ENCODE data around the gene AAK1. TPM values are rescaled to one million over a fixed set of nuclear protein-coding genes. Genes with fewer than 3 reads are reported as not detected.

AAK1 gene
- total RNA-seq, 1 donor from 2014 or later: 76.2 TPM

GRCh38 chr2:69490486-69490885 is 153.1 kb downstream of the AAK1 start:
- DNase-seq (ENCODE audit: missing footprints) (no peak), ATAC-seq (no peak)
- intact Hi-C loops (cut with DNase I): no loop called here

GRCh38 chr2:69489793-69490192 is 153.7 kb downstream of the AAK1 start:
- intact Hi-C loops (cut with DNase I): no loop called here
- ATAC-seq (no peak), DNase-seq (ENCODE audit: missing footprints) (no peak)

GRCh38 chr2:69483696-69484095 is 159.8 kb downstream of the AAK1 start:
- ATAC-seq: no peak
- no peak for DNase-seq (ENCODE audit: missing footprints)
- intact Hi-C loops (cut with DNase I): no loop called here

- ATAC-seq (no peak), DNase-seq (ENCODE audit: missing footprints) (no peak)
- intact Hi-C loops (cut with DNase I): no loop called here
Measured at GRCh38 chr2:69483024-69483423, 160.5 kb downstream of the AAK1 start.

- ATAC-seq: no peak
- intact Hi-C loops (cut with DNase I): no loop called here
- DNase-seq (ENCODE audit: missing footprints): no peak
Measured at GRCh38 chr2:69482471-69482870, 161.1 kb downstream of the AAK1 start.

GRCh38 chr2:69481421-69481820 is 162.1 kb downstream of the AAK1 start:
- no peak for ATAC-seq
- DNase-seq (ENCODE audit: missing footprints): no peak
- intact Hi-C loops (cut with DNase I): no loop called here

- ATAC-seq (no peak), DNase-seq (ENCODE audit: missing footprints) (no peak)
- intact Hi-C loops (cut with DNase I): no loop called here
Measured at GRCh38 chr2:69477627-69478026, 165.9 kb downstream of the AAK1 start.

GRCh38 chr2:69474688-69475087 is 168.9 kb downstream of the AAK1 start:
- ATAC-seq: no peak
- intact Hi-C loops (cut with DNase I): no loop called here
- DNase-seq (ENCODE audit: missing footprints): no peak

GRCh38 chr2:69471793-69472192 is 171.7 kb downstream of the AAK1 start:
- intact Hi-C loops (cut with DNase I): no loop called here

GRCh38 chr2:69470911-69471310 is 172.6 kb downstream of the AAK1 start:
- DNase-seq (ENCODE audit: missing footprints): no peak

More at GRCh38 chr2:69471793-69472192, 171.7 kb downstream of the AAK1 start:
- no peak for ATAC-seq
- no peak for DNase-seq (ENCODE audit: missing footprints)

GRCh38 chr2:69469784-69470183 is 173.8 kb downstream of the AAK1 start:
- intact Hi-C loops (cut with DNase I): no loop called here
- no peak for ATAC-seq
- DNase-seq (ENCODE audit: missing footprints): no peak

More at GRCh38 chr2:69470911-69471310, 172.6 kb downstream of the AAK1 start:
- intact Hi-C loops (cut with DNase I): no loop called here
- ATAC-seq: no peak

GRCh38 chr2:69469375-69469774 is 174.2 kb downstream of the AAK1 start:
- ATAC-seq (no peak), DNase-seq (ENCODE audit: missing footprints) (no peak)
- intact Hi-C loops (cut with DNase I): no loop called here

GRCh38 chr2:69466728-69467127 is 176.8 kb downstream of the AAK1 start:
- intact Hi-C loops (cut with DNase I): no loop called here

GRCh38 chr2:69465513-69466456 is 177.8 kb downstream of the AAK1 start:
- ATAC-seq (peak; percentile 87), DNase-seq (ENCODE audit: missing footprints) (peak; percentile 80)
- intact Hi-C loops (cut with DNase I): no loop called here

More at GRCh38 chr2:69466728-69467127, 176.8 kb downstream of the AAK1 start:
- ATAC-seq (no peak), DNase-seq (ENCODE audit: missing footprints) (no peak)

GRCh38 chr2:69464575-69464974 is 179.0 kb downstream of the AAK1 start:
- DNase-seq (ENCODE audit: missing footprints) (peak; percentile 70), ATAC-seq (peak; percentile 80)
- intact Hi-C loops (cut with DNase I): no loop called here

GRCh38 chr2:69462780-69463179 is 180.8 kb downstream of the AAK1 start:
- no peak for ATAC-seq
- intact Hi-C loops (cut with DNase I): no loop called here
- no peak for DNase-seq (ENCODE audit: missing footprints)

GRCh38 chr2:69461404-69461803 is 182.1 kb downstream of the AAK1 start:
- ATAC-seq: no peak
- intact Hi-C loops (cut with DNase I): no loop called here
- DNase-seq (ENCODE audit: missing footprints): no peak

- DNase-seq (ENCODE audit: missing footprints) (no peak), ATAC-seq (no peak)
- intact Hi-C loops (cut with DNase I): no loop called here
Measured at GRCh38 chr2:69459936-69460335, 183.6 kb downstream of the AAK1 start.

GRCh38 chr2:69456950-69457445 is 186.5 kb downstream of the AAK1 start:
- DNase-seq (ENCODE audit: missing footprints) (no peak), ATAC-seq (no peak)
- intact Hi-C loops (cut with DNase I): no loop called here

GRCh38 chr2:69456154-69456553 is 187.4 kb downstream of the AAK1 start:
- intact Hi-C loops (cut with DNase I): no loop called here
- DNase-seq (ENCODE audit: missing footprints) (no peak), ATAC-seq (no peak)
